IMR-90 (cell line): Measurements from ENCODE around the gene GCC2. TPM values are rescaled to one million over a fixed set of nuclear protein-coding genes. Genes with fewer than 3 reads are reported as not detected.
A peak's percentile ranks its signal among the peaks of the same experiment; 100 is the strongest.

ENCODE experiments used
- ATAC-seq: fragments of 200-7000 bp; cut with Tn5 transposase; 2 replicates; pipeline ENCODE4 v1.9.1; 2020; ENCODE audit warnings: low read depth, mild to moderate bottlenecking, moderate library complexity
- BruUV-seq: library from RNA; stranded (reverse); fragments of 400-500 nt; replicated peaks from 2 replicates; lab custom pipeline; 2021; lab: Mats Ljungman, UMichigan
- CTCF ChIA-PET: fragments of 300-600 bp; formaldehyde crosslinking; extraction: SDS; loops from one replicate; lab custom pipeline; 2021; ENCODE audit warnings: antibody characterized with exemption; lab: Yijun Ruan, JAX
- POLR2A ChIA-PET: fragments of 300-600 bp; sonication (Branson Sonifier 250); formaldehyde crosslinking; loops from one replicate; lab custom pipeline; 2022; ENCODE audit warnings: antibody characterized with exemption; ENCODE audit not compliant: unreplicated experiment; lab: Charles Lee
- DNase-seq: peaks from one replicate; pipeline ENCODE4 v3.0.0; 2013
- H2AFZ ChIP-seq: replicated peaks from 2 replicates; pipeline ENCODE3; 2013; ENCODE audit warnings: low read length, mild to moderate bottlenecking; ENCODE audit not compliant: poor library complexity
- H2AK5ac ChIP-seq: 2 replicates; pipeline ENCODE4 v1.6.1; 2013; ENCODE audit warnings: low read depth, low read length, inconsistent platforms
- H2AK9ac ChIP-seq: replicated peaks from 2 replicates; pipeline ENCODE3; 2013; ENCODE audit warnings: mild to moderate bottlenecking, low read depth, low read length, moderate library complexity; ENCODE audit not compliant: poor library complexity
- H2BK120ac ChIP-seq: 2 replicates; pipeline ENCODE4 v1.6.1; 2013; ENCODE audit warnings: low read depth, low read length, inconsistent platforms
- H2BK15ac ChIP-seq: 3 replicates; pipeline ENCODE4 v1.6.1; 2013; ENCODE audit warnings: low read depth, low read length, inconsistent platforms
- H2BK20ac ChIP-seq: 2 replicates; pipeline ENCODE4 v1.6.1; 2013; ENCODE audit warnings: low read depth, mild to moderate bottlenecking, inconsistent platforms, low read length, moderate library complexity
- H2BK5ac ChIP-seq: 2 replicates; pipeline ENCODE4 v1.6.1; 2013; ENCODE audit warnings: mild to moderate bottlenecking, low read depth, low read length, inconsistent platforms; ENCODE audit not compliant: poor library complexity, severe bottlenecking
- H3K14ac ChIP-seq: replicated peaks from 2 replicates; pipeline ENCODE4 v1.6.1; 2013; ENCODE audit warnings: low read depth, low read length, inconsistent platforms
- H3K18ac ChIP-seq: 2 replicates; pipeline ENCODE4 v1.6.1; 2013; ENCODE audit warnings: low read depth, low read length, control low read depth
- H3K23ac ChIP-seq: 2 replicates; pipeline ENCODE4 v1.6.1; 2013; ENCODE audit warnings: low read depth, low read length, inconsistent platforms
- H3K27ac ChIP-seq: 2 replicates; pipeline ENCODE4 v1.5.1; 2013; ENCODE audit warnings: mild to moderate bottlenecking, control low read depth, low read length; ENCODE audit not compliant: insufficient read depth
- H3K27me3 ChIP-seq: 2 replicates; pipeline ENCODE4 v1.6.1; 2013; ENCODE audit warnings: low read length; ENCODE audit not compliant: control insufficient read depth, insufficient read depth
- H3K36me3 ChIP-seq: 2 replicates; pipeline ENCODE4 v1.6.1; 2013; ENCODE audit warnings: low read length, mixed read lengths; ENCODE audit not compliant: control insufficient read depth, insufficient read depth
- H3K4ac ChIP-seq: 2 replicates; pipeline ENCODE4 v1.6.1; 2013; ENCODE audit warnings: low read depth, low read length, inconsistent platforms
- H3K4me1 ChIP-seq: 2 replicates; pipeline ENCODE4 v1.6.1; 2013; ENCODE audit warnings: low read length, mixed read lengths; ENCODE audit not compliant: control insufficient read depth, insufficient read depth
- H3K4me2 ChIP-seq: 2 replicates; pipeline ENCODE4 v1.6.1; 2013; ENCODE audit warnings: low read depth, mild to moderate bottlenecking, control low read depth, low read length, moderate library complexity
- H3K4me3 ChIP-seq: 2 replicates; pipeline ENCODE4 v1.5.1; 2013; ENCODE audit warnings: low read depth, mild to moderate bottlenecking, control low read depth, low read length, moderate library complexity; ENCODE audit not compliant: insufficient read depth
- H3K56ac ChIP-seq: 2 replicates; pipeline ENCODE4 v1.6.1; 2013; ENCODE audit warnings: low read length, inconsistent platforms; ENCODE audit not compliant: insufficient read depth; ENCODE audit errors: extremely low read depth
- H3K79me1 ChIP-seq, 2 experiments: 2 replicates each; pipeline ENCODE4 v1.6.1; 2013; ENCODE audit warnings: low read length in 2 of 2, inconsistent platforms in 1 of 2, low read depth in 1 of 2
- H3K9ac ChIP-seq: 2 replicates; pipeline ENCODE4 v1.6.1; 2013; ENCODE audit warnings: low read depth, low read length, control low read depth
- H3K9me1 ChIP-seq: 2 replicates; pipeline ENCODE4 v1.6.1; 2013; ENCODE audit warnings: low read length, inconsistent platforms; ENCODE audit not compliant: insufficient read depth
- H3K9me3 ChIP-seq: 2 replicates; pipeline ENCODE4 v1.6.1; 2013; ENCODE audit warnings: low read length; ENCODE audit not compliant: control insufficient read depth, insufficient read depth
- H4K20me1 ChIP-seq: 2 replicates; pipeline ENCODE4 v1.6.1; 2013; ENCODE audit warnings: low read length, inconsistent platforms; ENCODE audit not compliant: insufficient read depth
- H4K5ac ChIP-seq: 2 replicates; pipeline ENCODE4 v1.6.1; 2013; ENCODE audit warnings: mild to moderate bottlenecking, low read depth, low read length, control low read depth
- H4K8ac ChIP-seq, 2 experiments: 2 replicates each; pipeline ENCODE4 v1.6.1; 2013; ENCODE audit warnings: low read depth in 2 of 2, low read length in 2 of 2, control low read depth in 1 of 2, inconsistent platforms in 1 of 2
- H4K91ac ChIP-seq: 2 replicates; pipeline ENCODE4 v1.6.1; 2013; ENCODE audit warnings: low read depth, low read length, inconsistent platforms; ENCODE audit not compliant: insufficient read depth
- CEBPB ChIP-seq: IDR thresholded peaks from 2 replicates; pipeline ENCODE4 v1.6.1; 2012; ENCODE audit warnings: low read depth, low read length, improper control_type of control experiment
- CHD1 ChIP-seq: IDR thresholded peaks from 2 replicates; pipeline ENCODE4 v1.6.1; 2012; ENCODE audit warnings: low read depth, low read length, improper control_type of control experiment
- MAFK ChIP-seq: IDR thresholded peaks from 2 replicates; pipeline ENCODE4 v1.6.1; 2012; ENCODE audit warnings: low read depth, low read length, improper control_type of control experiment
- POLR2A ChIP-seq: IDR thresholded peaks from 2 replicates; pipeline ENCODE4 v1.6.1; 2012; ENCODE audit warnings: mild to moderate bottlenecking, low read depth, low read length
- SMC3 ChIP-seq: fragments of 150-350 bp; IDR thresholded peaks from 2 replicates; pipeline ENCODE4 v1.6.1; 2016; ENCODE audit warnings: low read depth, mild to moderate bottlenecking, antibody characterized with exemption, low read length, moderate library complexity
- WGBS, 2 experiments: methylation state at CpG; one replicate each; pipeline versions ENCODE4 v1.1.5 to v1.1.7; 2013; ENCODE audit warnings: missing lambda C conversion rate in 2 of 2; ENCODE audit not compliant: insufficient read length in 1 of 2; ENCODE audit errors: extremely low coverage in 2 of 2; 5-methylcytosine and 5-hydroxymethylcytosine counted together
- dilution Hi-C: fragments of 300-500 bp; cut with HindIII; formaldehyde crosslinking; loops from one replicate; pipeline ENCODE4 v1.14.3; 2018; ENCODE audit warnings: low sequenced_read_pairs; ENCODE audit not compliant: unreplicated experiment
- in situ Hi-C: fragments of 300-500 bp; cut with MboI; formaldehyde crosslinking; loops from 3 replicates; pipeline ENCODE4 v1.14.3; 2019; ENCODE audit warnings: low sequenced_read_pairs, inconsistent platforms, mixed read lengths
- intact Hi-C: fragments of 100-400 bp; cut with micrococcal nuclease; formaldehyde crosslinking; loops from 2 replicates; pipeline ENCODE4 v1.10.0; 2022
- polyA plus RNA-seq, 3 experiments: library from polyadenylated mRNA; depleted of rRNA; stranded (reverse); fragments of >200 nt; gene quantifications; 2 replicates each; pipeline ENCODE4 v1.2.3, GENCODE V29; 2012; ENCODE audit warnings: low replicate concordance in 1 of 3
- total RNA-seq: library from RNA; depleted of rRNA; stranded (reverse); fragments of >200 nt; gene quantifications from 2 replicates; pipeline ENCODE4 v1.2.3, GENCODE V29; 2012

GCC2 gene
- total and polyA plus RNA-seq, 2 of the 4 experiments (the other 2 are of a cell fraction), result 6.4 to 8.6 TPM

DNA sequence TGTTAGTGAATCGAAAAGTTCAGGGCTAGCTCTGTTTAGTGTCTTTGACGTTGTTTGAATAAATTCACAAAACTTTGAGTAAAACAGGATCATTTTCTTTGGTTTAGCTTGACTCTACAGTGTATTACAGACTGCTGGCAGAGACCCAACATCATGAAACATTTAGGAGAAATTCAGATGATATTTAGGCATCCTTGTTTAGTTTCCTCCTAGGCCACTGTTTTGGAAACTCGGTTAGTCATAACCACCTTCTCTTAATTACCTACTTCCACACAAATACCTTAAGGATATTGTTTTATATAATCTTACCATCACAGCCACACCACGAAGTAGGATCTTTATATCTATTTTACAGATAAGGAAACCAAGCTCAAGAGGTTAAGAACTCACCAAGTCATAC, 93.1 kb downstream of the GCC2 start:
- Histone ChIP-seq H3K9ac (no peak overlapping the region), H2BK120ac (no peak overlapping the region), H2AK5ac (no peak overlapping the region), H3K56ac (no peak overlapping the region), H3K27ac (peak overlapping the region; percentile 45; the same call in 1 of the 2 replicates), H2AFZ (no peak overlapping the region), H3K4me3 (no peak overlapping the region), H3K9me3 (no peaks in the 10 kb centered on the region), H3K36me3 (peaks cover 2% of the 10 kb centered on the region), H4K8ac (0 out of 4 replicates have a peak overlapping the region, but pooled peaks of 1 of the 2 experiments have one; percentile 0), H3K79me1 (peaks cover 25 to 84% of the 10 kb centered on the region in 2 experiments), H4K5ac (no peak overlapping the region), H3K4me1 (peaks cover 12% of the 10 kb centered on the region), H2AK9ac (no peak overlapping the region), H2BK15ac (peak overlapping the region; percentile 8; the same call in 1 of the 3 replicates), H3K14ac (peak overlapping the region; percentile 42), H2BK5ac (no peak overlapping the region), H3K9me1 (peaks cover 15% of the 10 kb centered on the region), H3K4me2 (peak overlapping the region; percentile 33), H4K20me1 (peaks cover 63% of the 10 kb centered on the region), H4K91ac (no peak overlapping the region), H3K18ac (no peak overlapping the region), H2BK20ac (no peak overlapping the region), H3K27me3 (no peaks in the 10 kb centered on the region), H3K4ac (no peak overlapping the region), H3K23ac (no peak overlapping the region; the same call in 1 of the 2 replicates)
- no CpG with 5 or more reads among the region's 4 CpGs for WGBS, 2 experiments
- dilution Hi-C loops, result no loop called here
- ChIA-PET POLR2A (interaction anchor here (0.6 to 1.1 kb wide), 2 partner anchors 9 to 40 kb away, joined by 3 to 5 read pairs; no protein-coding TSS in a partner anchor), CTCF (no interaction called here)
- TF ChIP-seq CEBPB (no peak), CHD1 (no peak), SMC3 (no peak), POLR2A (no peak), MAFK (no peak)
- BruUV-seq, result no TSS peak
- intact Hi-C loops, result no loop called here
- DNase-seq (peak; percentile 63), ATAC-seq (peak; percentile 73)
- in situ Hi-C loops, result no loop called here
